ENCODE data around the gene SIX2. TPM values are rescaled to one million over a fixed set of nuclear protein-coding genes. Genes with fewer than 3 reads are reported as not detected.
A peak's percentile ranks its signal among the peaks of the same experiment; 100 is the strongest.

The SIX2 gene
- total and polyA plus RNA-seq, 2 experiments from 2014 or later = 0.87 to 1.3 TPM

- Histone ChIP-seq H3K36me3 (ENCODE audit: insufficient read depth) (no peaks in the 10 kb centered on the region), H3K4me2 (no peak overlapping the region), H3K27me3 (ENCODE audit: insufficient read depth) (peaks cover 7% of the 10 kb centered on the region), H3K9me2 (ENCODE audit: insufficient read depth) (0 out of 2 replicates have a peak, but pooled peaks cover 3% of the 10 kb centered on the region), H3K4me1 (ENCODE audit: insufficient read depth) (no peaks in the 10 kb centered on the region), H3K79me2 (replicated peaks; ENCODE audit: insufficient read depth) (no peaks in the 10 kb centered on the region), H2AFZ (no peak overlapping the region), H3F3A (replicated peaks; ENCODE audit: low read depth) (no peaks in the 10 kb centered on the region), H3K4me3 (no peak overlapping the region), H4K20me1 (replicated peaks; ENCODE audit: insufficient read depth) (no peaks in the 10 kb centered on the region), H3K27ac (ENCODE audit: low read depth) (no peak overlapping the region)
- H3K4me3 Mint-ChIP-seq = no peak overlapping the region
- H3K4me1 Mint-ChIP-seq = no peaks in the 10 kb centered on the region
- H3K9me3 Mint-ChIP-seq = no peaks in the 10 kb centered on the region; the same call in 2 of the 3 replicates
- peak; percentile 16 to 33; a peak in 2 of 4 replicates for TF ChIP-seq CTCF (conservative IDR thresholded peaks at IDR 0.05; ENCODE audit: low read depth in 2 of 2)
- TF ChIP-seq NANOG (IDR thresholded peaks at IDR 0.05; ENCODE audit: borderline replicate concordance) = no peak
- no peaks in the 10 kb centered on the region for H3K36me3 Mint-ChIP-seq (ENCODE audit: low read depth)
- no peak overlapping the region for H3K27ac Mint-ChIP-seq
- H3K27me3 Mint-ChIP-seq (ENCODE audit: insufficient read depth, low read depth, poor library complexity) = peaks cover 4% of the 10 kb centered on the region
- DNase-seq (ENCODE audit: low spot score) (peak; percentile 41), ATAC-seq (peak; percentile 82)
These were observed 11.2 kb upstream of the SIX2 start for GRCh38 chr2:45020439-45020838.

- no peaks in the 10 kb centered on the region for H3F3A ChIP-seq (replicated peaks; ENCODE audit: low read depth)
- H3K4me3 ChIP-seq = no peak overlapping the region
- H3K36me3 Mint-ChIP-seq (ENCODE audit: low read depth) = no peaks in the 10 kb centered on the region
- ATAC-seq (no peak), DNase-seq (ENCODE audit: low spot score) (peak; percentile 27)
- H3K4me3 Mint-ChIP-seq = no peak overlapping the region
- H3K9me2 ChIP-seq (ENCODE audit: insufficient read depth) = 0 out of 2 replicates have a peak, but pooled peaks cover 3% of the 10 kb centered on the region
- TF ChIP-seq REST (IDR thresholded peaks at IDR 0.05; ENCODE audit: unreplicated experiment) = no peak
- peak; percentile 53; the same call in 1 of the 2 replicates for TF ChIP-seq ZNF462 (CRISPR knock-in tag; IDR thresholded peaks at IDR 0.05)
- H4K20me1 ChIP-seq (replicated peaks; ENCODE audit: insufficient read depth) = 0 out of 2 replicates have a peak, but pooled peaks cover under 1% of the 10 kb centered on the region
- no peak overlapping the region for H3K4me2 ChIP-seq
- H3K79me2 ChIP-seq (replicated peaks; ENCODE audit: insufficient read depth) = no peaks in the 10 kb centered on the region
- no peak overlapping the region for H3K27ac ChIP-seq (ENCODE audit: low read depth)
- peaks cover 30% of the 10 kb centered on the region for H3K27me3 ChIP-seq (ENCODE audit: insufficient read depth)
- no peak overlapping the region for H3K27ac Mint-ChIP-seq
- peaks cover 4% of the 10 kb centered on the region for H3K4me1 ChIP-seq (ENCODE audit: insufficient read depth)
- peaks cover 6% of the 10 kb centered on the region for H3K4me1 Mint-ChIP-seq
- no peaks in the 10 kb centered on the region for H3K36me3 ChIP-seq (ENCODE audit: insufficient read depth)
- H3K9me3 Mint-ChIP-seq = no peaks in the 10 kb centered on the region; the same call in 2 of the 3 replicates
- H2AFZ ChIP-seq = no peak overlapping the region
- peaks cover 21% of the 10 kb centered on the region for H3K27me3 Mint-ChIP-seq (ENCODE audit: insufficient read depth, low read depth, poor library complexity)
These were observed 8.8 kb upstream of the SIX2 start for GRCh38 chr2:45018023-45018422.
